Hypothalamus (tissue), 51 donors: ENCODE measurements around the gene KIF18B.

Experiments
- DNase-seq, 51 donors: peaks; one replicate each; lab custom pipeline; 2025; lab: John Stamatoyannopoulos, UW

Gene KIF18B

GRCh38 chr17:44947461-44948314, at the start of gene KIF18B:
Gene KIF18B (minus strand): TSS chr17:44947773. CDS start chr17:44936344, 11,429 bp downstream.
- peak in 50 of 51 donors; percentile 21 to 92 (median 76) for DNase-seq

GRCh38 chr17:44996304-44996703, 48.7 kb upstream of the KIF18B start:
- DNase-seq = no peak

- no peak for DNase-seq
Measured at GRCh38 chr17:44995436-44996001, 47.9 kb upstream of the KIF18B start.

GRCh38 chr17:44992242-44992939, 44.8 kb upstream of the KIF18B start:
- no peak for DNase-seq

- DNase-seq = no peak
Measured at GRCh38 chr17:44990994-44991393, 43.4 kb upstream of the KIF18B start.

- DNase-seq = no peak
Measured at GRCh38 chr17:44989552-44990138, 42.1 kb upstream of the KIF18B start.

GRCh38 chr17:44988044-44988942, 40.7 kb upstream of the KIF18B start:
- DNase-seq = no peak

- DNase-seq = no peak
Measured at GRCh38 chr17:44983563-44983962, 36.0 kb upstream of the KIF18B start.

GRCh38 chr17:44982113-44982702, 34.6 kb upstream of the KIF18B start:
- DNase-seq = no peak

- no peak for DNase-seq
Measured at GRCh38 chr17:44981221-44981968, 33.8 kb upstream of the KIF18B start.

GRCh38 chr17:44979426-44979995, 31.9 kb upstream of the KIF18B start:
- no peak for DNase-seq

GRCh38 chr17:44978807-44979206, 31.2 kb upstream of the KIF18B start:
- no peak for DNase-seq

GRCh38 chr17:44977814-44978550, 30.4 kb upstream of the KIF18B start:
- no peak for DNase-seq

- DNase-seq = no peak
Measured at GRCh38 chr17:44977065-44977464, 29.5 kb upstream of the KIF18B start.

GRCh38 chr17:44976206-44976605, 28.6 kb upstream of the KIF18B start:
- no peak for DNase-seq

- DNase-seq = no peak
Measured at GRCh38 chr17:44972953-44973352, 25.4 kb upstream of the KIF18B start.

GRCh38 chr17:44971776-44972483, 24.4 kb upstream of the KIF18B start:
- peak in 2 of 51 donors; percentile 39 to 52 for DNase-seq
